ENCODE data around the gene HSF4. TPM values are rescaled to one million over a fixed set of nuclear protein-coding genes. Genes with fewer than 3 reads are reported as not detected.

HSF4 gene
- total RNA-seq, 1 experiment from 2014 or later, result 2.2 TPM

GRCh38 chr16:67128887-67129286 is 35.7 kb upstream of the HSF4 start:
- ATAC-seq (no peak), DNase-seq (ENCODE audit: low spot score) (no peak)
- Mint-ChIP-seq H3K27ac (no peak overlapping the region), H3K36me3 (peaks cover 28% of the 10 kb centered on the region), H3K4me3 (no peak overlapping the region), H3K9me3 (no peaks in the 10 kb centered on the region), H3K27me3 (ENCODE audit: low read depth) (no peaks in the 10 kb centered on the region), H3K4me1 (no peaks in the 10 kb centered on the region)
- no peak for TF ChIP-seq HMGA2 (CRISPR knock-in tag; IDR thresholded peaks at IDR 0.05)
- no peak for TF ChIP-seq ZNF416 (CRISPR knock-in tag; IDR thresholded peaks at IDR 0.05)
- no peak for TF ChIP-seq ZNF263 (CRISPR knock-in tag; IDR thresholded peaks at IDR 0.05; ENCODE audit: low read depth)
- no peak for TF ChIP-seq IRF2 (CRISPR knock-in tag; IDR thresholded peaks at IDR 0.05; ENCODE audit: borderline replicate concordance, low read depth)
- TF ChIP-seq NR3C1 (CRISPR knock-in tag; conservative IDR thresholded peaks at IDR 0.05; ENCODE audit: low read depth), result no peak
- no peak for TF ChIP-seq ELF4 (CRISPR knock-in tag; IDR thresholded peaks at IDR 0.05; ENCODE audit: low read depth)
- TF ChIP-seq OVOL2 (CRISPR knock-in tag; IDR thresholded peaks at IDR 0.05; ENCODE audit: borderline replicate concordance), result no peak
- no peak for TF ChIP-seq ZSCAN18 (CRISPR knock-in tag; IDR thresholded peaks at IDR 0.05)
- TF ChIP-seq E2F4 (CRISPR knock-in tag; IDR thresholded peaks at IDR 0.05; ENCODE audit: borderline replicate concordance, low read depth), result no peak
- TF ChIP-seq ZNF671 (CRISPR knock-in tag; IDR thresholded peaks at IDR 0.05), result no peak
- TF ChIP-seq ATF3 (CRISPR knock-in tag; conservative IDR thresholded peaks at IDR 0.05), result no peak
- no peak for TF ChIP-seq PREB (CRISPR knock-in tag; IDR thresholded peaks at IDR 0.05; ENCODE audit: borderline replicate concordance)
- TF ChIP-seq SP1 (CRISPR knock-in tag; conservative IDR thresholded peaks at IDR 0.05), result no peak
- ChIA-PET CTCF (interaction anchor here (0.9 to 1.8 kb wide), 5 partner anchors 22 to 175 kb away, joined by 3 to 7 read pairs (median 4); partner anchors contain the start of gene B3GNT9), POLR2A (interaction anchor here (0.9 kb wide), 1 partner anchor 19 kb away, joined by 3 read pairs; the partner anchor contains the start of gene PHAF1)

- H3K9me3 Mint-ChIP-seq, result no peaks in the 10 kb centered on the region
- no peak for DNase-seq (ENCODE audit: low spot score)
- H3K27ac Mint-ChIP-seq, result no peak overlapping the region
- ATAC-seq, result no peak
- H3K36me3 Mint-ChIP-seq, result peaks cover 32% of the 10 kb centered on the region
- POLR2A ChIA-PET, result no interaction called here
- no peak overlapping the region for H3K4me3 Mint-ChIP-seq
- no peaks in the 10 kb centered on the region for H3K4me1 Mint-ChIP-seq
- no peaks in the 10 kb centered on the region for H3K27me3 Mint-ChIP-seq (ENCODE audit: low read depth)
- CTCF ChIA-PET, result interaction anchor here (0.9 to 1.8 kb wide), 5 partner anchors 22 to 169 kb away, joined by 3 to 7 read pairs (median 4); partner anchors contain the start of gene B3GNT9
- TF ChIP-seq ZNF671 (CRISPR knock-in tag; IDR thresholded peaks at IDR 0.05), result no peak
- TF ChIP-seq IRF2 (CRISPR knock-in tag; IDR thresholded peaks at IDR 0.05; ENCODE audit: borderline replicate concordance, low read depth), result no peak
- no peak for TF ChIP-seq ERG (CRISPR knock-in tag; IDR thresholded peaks at IDR 0.05)
- no peak for TF ChIP-seq MLX (CRISPR knock-in tag; IDR thresholded peaks at IDR 0.05)
- TF ChIP-seq OVOL2 (CRISPR knock-in tag; IDR thresholded peaks at IDR 0.05; ENCODE audit: borderline replicate concordance), result no peak
- no peak for TF ChIP-seq JUN (CRISPR knock-in tag; IDR thresholded peaks at IDR 0.05)
- TF ChIP-seq AFF4 (CRISPR knock-in tag; IDR thresholded peaks at IDR 0.05; ENCODE audit: borderline replicate concordance), result no peak
- no peak for TF ChIP-seq E2F1 (CRISPR knock-in tag; IDR thresholded peaks at IDR 0.05)
- no peak for TF ChIP-seq ATF6 (CRISPR knock-in tag; IDR thresholded peaks at IDR 0.05)
Measured at GRCh38 chr16:67129422-67129821, 35.1 kb upstream of the HSF4 start.
